Measurements from ENCODE around the gene SNCG. TPM values are rescaled to one million over a fixed set of nuclear protein-coding genes. Genes with fewer than 3 reads are reported as not detected.
"Not testable (repeated sequence)": the region's sequence is repeated elsewhere in the genome, so short reads cannot be mapped to it uniquely, and the experiment has no call there.

The SNCG gene
- total and polyA plus RNA-seq, 2 of the 8 experiments (the other 6 are each of a cell fraction or from before 2014, with no cell fraction given): 4.4 to 12.2 TPM

DNA sequence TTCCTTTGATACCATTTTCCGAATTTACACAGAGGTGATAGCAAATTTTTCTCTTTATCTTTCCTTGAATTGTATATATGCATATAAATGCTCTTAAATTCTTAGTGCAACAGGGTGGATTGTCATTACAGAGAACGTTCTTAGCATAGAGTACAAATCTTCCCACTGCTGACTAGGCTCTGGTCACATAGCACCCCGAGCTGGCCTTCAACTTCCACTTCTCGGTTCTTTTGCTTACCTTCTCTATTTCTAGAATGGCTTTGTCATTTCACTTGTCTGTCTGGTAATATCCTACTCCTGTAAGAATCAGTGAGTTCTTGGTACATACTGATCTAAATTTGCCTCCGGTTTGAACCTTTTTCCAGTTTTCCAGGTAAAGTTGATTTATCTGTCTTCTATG is 23.3 kb downstream of the SNCG start (continued):
- TF ChIP-seq CBX8 (IDR thresholded peaks at IDR 0.05; ENCODE audit: borderline replicate concordance, low read depth, low read length): no peak

DNA sequence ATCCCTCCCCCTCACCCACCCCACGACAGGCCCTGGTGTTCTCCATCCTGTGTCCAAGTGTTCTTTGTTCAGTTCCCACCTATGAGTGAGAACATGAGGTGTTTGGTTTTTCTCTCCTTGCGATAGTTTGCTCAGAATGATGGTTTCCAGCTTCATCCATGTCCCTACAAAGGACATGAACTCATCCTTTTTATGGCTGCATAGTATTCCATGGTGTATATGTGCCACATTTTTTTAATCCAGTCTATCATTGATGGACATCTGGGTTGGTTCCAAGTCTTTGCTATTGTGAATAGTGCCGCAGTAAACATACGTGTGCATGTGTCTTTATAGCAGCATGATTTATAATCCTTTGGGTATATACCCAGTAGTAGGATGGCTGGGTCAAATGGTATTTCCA is 26.1 kb downstream of the SNCG start:
- H3K9me3 ChIP-seq (ENCODE audit: insufficient read depth in 2 of 2, low read depth in 1 of 2, low read length in 1 of 2); H4K8ac ChIP-seq (ENCODE audit: extremely low read depth, insufficient read depth, low read length); H2BK120ac ChIP-seq (replicated peaks; ENCODE audit: low read depth, low read length); FAIRE-seq; H3K27me3 ChIP-seq (replicated peaks in 1 of 4; ENCODE audit: control insufficient read depth in 3 of 4, extremely low read depth in 1 of 4, insufficient read depth in 3 of 4, low read length in 3 of 4); H4K20me1 ChIP-seq (replicated peaks in 1 of 2; ENCODE audit: control insufficient read depth in 1 of 2, insufficient read depth in 2 of 2, low read length in 2 of 2); CTCF ChIA-PET (ENCODE audit: partially characterized antibody); H3K18ac ChIP-seq (ENCODE audit: extremely low read depth, low read length); H3K4me3 ChIP-seq (ENCODE audit: extremely low read depth in 1 of 4, insufficient read depth in 2 of 4, low read depth in 3 of 4, low read length in 4 of 4); H3K4ac ChIP-seq (replicated peaks; ENCODE audit: insufficient read length, low read depth, low read length); H4K5ac ChIP-seq (ENCODE audit: insufficient read length, low read depth, low read length); H2BK12ac ChIP-seq (ENCODE audit: low read depth, low read length); H3K27ac ChIP-seq (ENCODE audit: low read depth, low read length); H2AFZ ChIP-seq (ENCODE audit: low read length); H3K14ac ChIP-seq (ENCODE audit: insufficient read length); POLR2A ChIA-PET (ENCODE audit: partially characterized antibody); H3K9ac ChIP-seq (replicated peaks in 1 of 4; ENCODE audit: extremely low read depth in 1 of 4, low read depth in 3 of 4, low read length in 3 of 4); H3K36me3 ChIP-seq (ENCODE audit: control insufficient read depth in 2 of 4, insufficient read depth in 4 of 4, low read length in 3 of 4); H4K91ac ChIP-seq (replicated peaks; ENCODE audit: insufficient read length, low read length); H2BK5ac ChIP-seq (ENCODE audit: low read depth, low read length); DNase-seq (ENCODE audit: low read depth in 1 of 2, low spot score in 2 of 2); H3K79me1 ChIP-seq (ENCODE audit: low read depth, low read length); H3K56ac ChIP-seq (replicated peaks; ENCODE audit: insufficient read length, low read depth, low read length); H3K23me2 ChIP-seq (ENCODE audit: low read depth, low read length); H2BK20ac ChIP-seq (ENCODE audit: low read length); H2BK15ac ChIP-seq (ENCODE audit: low read length); H3K23ac ChIP-seq (ENCODE audit: insufficient read length); H3K4me2 ChIP-seq (ENCODE audit: insufficient read depth in 1 of 2, low read depth in 2 of 2, low read length in 2 of 2); H3K79me2 ChIP-seq (ENCODE audit: control insufficient read depth in 1 of 2, insufficient read depth in 2 of 2, low read length in 2 of 2); H2AK5ac ChIP-seq (ENCODE audit: low read depth, low read length); H3K4me1 ChIP-seq (replicated peaks in 1 of 4; ENCODE audit: control insufficient read depth in 3 of 4, insufficient read depth in 4 of 4, low read length in 3 of 4): not testable (repeated sequence)
- 89% methylated on average over 4 of the region's 4 CpGs; no CpG with 5 or more reads in 1 of the 2 experiments for WGBS, 2 experiments (ENCODE audit: extremely low coverage in 1 of 2, insufficient coverage in 1 of 2, insufficient read length in 1 of 2, insufficient replicate concordance in 2 of 2, low coverage in 1 of 2, low lambda C conversion rate in 2 of 2, missing lambda C conversion rate in 1 of 2)

All from H1 (cell line).